ENCODE data around the gene SLC38A1. TPM values are rescaled to one million over a fixed set of nuclear protein-coding genes. Genes with fewer than 3 reads are reported as not detected.

The SLC38A1 gene
- total RNA-seq: 277 TPM

GRCh38 chr12:46268583-46269428 is at the start of gene SLC38A1:
Gene SLC38A1, minus strand, starts transcription at chr12:46269043. Its CDS starts 29,243 bp downstream, at chr12:46239800.

Other genes starting within 250 kb of the SLC38A1 start
- 262 TPM for gene SLC38A2, start 103.7 kb upstream of the SLC38A1 start, total RNA-seq

All from parietal lobe (tissue), 1 donor.